Hepatocyte (in vitro differentiated cells): ENCODE results near the gene ABCA13. TPM values are rescaled to one million over a fixed set of nuclear protein-coding genes. Genes with fewer than 3 reads are reported as not detected.

ENCODE experiments used
- DNase-seq: peaks from one replicate; pipeline ENCODE4 v3.0.0-alpha.2; 2016; ENCODE audit warnings: low spot score
- H2AFZ ChIP-seq: fragments of 200-600 bp; sonication (generic); 2 replicates; pipeline ENCODE4 v1.6.0; 2016; ENCODE audit warnings: antibody characterized with exemption, mild to moderate bottlenecking
- H3K27ac ChIP-seq: fragments of 200-600 bp; sonication (generic); 2 replicates; pipeline ENCODE4 v1.5.1; 2016; ENCODE audit warnings: mild to moderate bottlenecking
- H3K27me3 ChIP-seq: fragments of 200-600 bp; sonication (generic); 2 replicates; pipeline ENCODE4 v1.6.1; 2016
- H3K36me3 ChIP-seq: fragments of 200-600 bp; sonication (generic); replicated peaks from 2 replicates; pipeline ENCODE4 v1.5.1; 2016; ENCODE audit warnings: low read depth; ENCODE audit not compliant: insufficient read depth
- H3K4me1 ChIP-seq: fragments of 200-600 bp; sonication (generic); 2 replicates; pipeline ENCODE4 v1.5.1; 2016; ENCODE audit warnings: mild to moderate bottlenecking, moderate library complexity; ENCODE audit not compliant: insufficient read depth
- H3K4me2 ChIP-seq: fragments of 200-600 bp; sonication (generic); 2 replicates; pipeline ENCODE4 v1.6.0; 2016
- H3K4me3 ChIP-seq: fragments of 200-600 bp; sonication (generic); 2 replicates; pipeline ENCODE4 v1.5.1; 2016; ENCODE audit warnings: mild to moderate bottlenecking
- H3K79me2 ChIP-seq: fragments of 200-600 bp; sonication (generic); 2 replicates; pipeline ENCODE4 v1.6.0; 2017; ENCODE audit warnings: mild to moderate bottlenecking
- H3K9me2 ChIP-seq: fragments of 200-600 bp; sonication (generic); replicated peaks from 2 replicates; pipeline ENCODE4 v1.6.0; 2017; ENCODE audit warnings: mild to moderate bottlenecking; ENCODE audit not compliant: insufficient read depth
- H3K9me3 ChIP-seq: fragments of 200-600 bp; sonication (generic); 2 replicates; pipeline ENCODE4 v1.5.1; 2016; ENCODE audit warnings: low read depth, mild to moderate bottlenecking
- H4K20me1 ChIP-seq: fragments of 200-600 bp; sonication (generic); 2 replicates; pipeline ENCODE4 v1.6.0; 2016; ENCODE audit warnings: mild to moderate bottlenecking; ENCODE audit not compliant: insufficient read depth, poor library complexity, severe bottlenecking
- EZH2 ChIP-seq: fragments of 200-600 bp; sonication (generic); IDR thresholded peaks from 2 replicates; pipeline ENCODE4 v1.6.1; 2016; ENCODE audit warnings: antibody characterized with exemption, mild to moderate bottlenecking, borderline replicate concordance
- EZH2phosphoT487 ChIP-seq: fragments of 200-600 bp; sonication (generic); IDR thresholded peaks from one replicate; pipeline ENCODE4 v1.6.1; 2018; ENCODE audit warnings: antibody characterized with exemption, mild to moderate bottlenecking, low read depth, moderate library complexity; ENCODE audit not compliant: unreplicated experiment, severe bottlenecking
- WGBS: methylation state at CpG from one replicate; pipeline ENCODE4 v1.1.6; 2016; ENCODE audit warnings: low lambda C conversion rate; ENCODE audit errors: missing lambda C conversion rate; 5-methylcytosine and 5-hydroxymethylcytosine counted together
- polyA plus RNA-seq: library from polyadenylated mRNA; unstranded; fragments of >200 nt; fragmentation: Nextera tagmentation; extraction: Ambion mirVana; gene quantifications from 2 replicates; pipeline ENCODE4 v1.2.1, GENCODE V29; 2016
- total RNA-seq: library from RNA; depleted of rRNA; stranded (reverse); fragments of >200 nt; gene quantifications from 2 replicates; pipeline ENCODE4 v1.2.3, GENCODE V29; 2014
- TF ChIP-seq, protein P1 (sequence below): fragments of 200-600 bp; sonication (generic); IDR thresholded peaks from 2 replicates; pipeline ENCODE4 v1.5.1; 2016; ENCODE audit warnings: antibody characterized with exemption, mild to moderate bottlenecking; ENCODE audit not compliant: poor library complexity

ABCA13 gene
- total and polyA plus RNA-seq, 2 experiments from 2014 or later = 0.57 to 2.0 TPM

DNA sequence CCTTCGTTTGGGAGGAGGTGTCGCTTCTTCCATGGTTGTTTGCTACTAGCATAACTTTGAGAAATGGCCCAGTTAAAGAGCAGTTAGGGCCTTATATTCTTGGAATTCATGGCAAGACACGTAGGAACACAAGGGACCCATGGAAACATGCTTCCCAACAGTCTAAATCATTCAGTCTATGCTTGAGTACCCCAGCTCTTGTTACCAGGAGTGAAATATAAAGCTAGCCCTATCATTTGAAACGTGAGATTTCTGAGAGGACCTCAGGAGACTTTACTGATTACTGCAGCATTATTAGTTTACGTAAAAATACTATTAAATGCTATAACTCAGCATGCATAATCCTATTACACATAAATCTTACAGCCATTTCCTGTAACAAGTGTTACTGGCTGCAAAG is 424.5 kb downstream of the ABCA13 start:
- no peaks in the 10 kb centered on the region for H3K27me3 ChIP-seq
- H4K20me1 ChIP-seq = no peaks in the 10 kb centered on the region
- TF ChIP-seq EZH2 (no peak), EZH2phosphoT487 (no peak)
- TF ChIP-seq, protein P1, sequence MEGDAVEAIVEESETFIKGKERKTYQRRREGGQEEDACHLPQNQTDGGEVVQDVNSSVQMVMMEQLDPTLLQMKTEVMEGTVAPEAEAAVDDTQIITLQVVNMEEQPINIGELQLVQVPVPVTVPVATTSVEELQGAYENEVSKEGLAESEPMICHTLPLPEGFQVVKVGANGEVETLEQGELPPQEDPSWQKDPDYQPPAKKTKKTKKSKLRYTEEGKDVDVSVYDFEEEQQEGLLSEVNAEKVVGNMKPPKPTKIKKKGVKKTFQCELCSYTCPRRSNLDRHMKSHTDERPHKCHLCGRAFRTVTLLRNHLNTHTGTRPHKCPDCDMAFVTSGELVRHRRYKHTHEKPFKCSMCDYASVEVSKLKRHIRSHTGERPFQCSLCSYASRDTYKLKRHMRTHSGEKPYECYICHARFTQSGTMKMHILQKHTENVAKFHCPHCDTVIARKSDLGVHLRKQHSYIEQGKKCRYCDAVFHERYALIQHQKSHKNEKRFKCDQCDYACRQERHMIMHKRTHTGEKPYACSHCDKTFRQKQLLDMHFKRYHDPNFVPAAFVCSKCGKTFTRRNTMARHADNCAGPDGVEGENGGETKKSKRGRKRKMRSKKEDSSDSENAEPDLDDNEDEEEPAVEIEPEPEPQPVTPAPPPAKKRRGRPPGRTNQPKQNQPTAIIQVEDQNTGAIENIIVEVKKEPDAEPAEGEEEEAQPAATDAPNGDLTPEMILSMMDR = no peak
- H3K36me3 ChIP-seq = no peaks in the 10 kb centered on the region
- no peak overlapping the region for H3K4me3 ChIP-seq
- no peak for DNase-seq
- no peak overlapping the region for H2AFZ ChIP-seq
- WGBS = 77% methylated on average over 5 of the region's 5 CpGs
- H3K27ac ChIP-seq = no peak overlapping the region
- no peaks in the 10 kb centered on the region for H3K9me2 ChIP-seq
- no peak overlapping the region for H3K4me2 ChIP-seq
- H3K9me3 ChIP-seq = no peaks in the 10 kb centered on the region
- no peaks in the 10 kb centered on the region for H3K4me1 ChIP-seq
- H3K79me2 ChIP-seq = no peaks in the 10 kb centered on the region

DNA sequence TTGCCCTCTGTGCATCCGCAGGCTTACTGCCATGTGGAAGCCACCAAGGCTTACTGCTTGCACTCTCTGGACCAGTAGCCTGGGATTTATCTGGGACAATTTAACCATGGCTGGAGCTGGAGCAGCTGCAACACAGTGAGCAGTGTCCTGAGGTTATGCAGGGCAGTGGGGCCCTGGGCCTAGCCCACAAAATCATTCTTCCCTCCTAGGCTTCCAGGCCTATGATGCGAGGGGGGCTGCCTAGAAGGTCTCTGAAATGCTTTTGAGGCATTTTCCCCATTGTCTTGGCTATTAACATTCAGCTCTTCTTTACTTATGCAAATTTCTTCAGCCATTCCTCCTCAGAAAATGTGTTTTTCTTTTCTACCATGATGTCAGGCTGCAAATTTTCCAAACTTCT is 439.4 kb downstream of the ABCA13 start:
- DNase-seq = no peak
- Histone ChIP-seq H3K9me2 (no peaks in the 10 kb centered on the region), H3K4me3 (no peak overlapping the region), H2AFZ (no peak overlapping the region), H3K79me2 (no peaks in the 10 kb centered on the region), H3K9me3 (no peaks in the 10 kb centered on the region), H3K4me2 (no peak overlapping the region), H3K4me1 (no peaks in the 10 kb centered on the region), H3K36me3 (no peaks in the 10 kb centered on the region), H3K27ac (no peak overlapping the region), H3K27me3 (no peaks in the 10 kb centered on the region), H4K20me1 (no peaks in the 10 kb centered on the region)
- WGBS = 83% methylated on average over 2 of the region's 2 CpGs
- TF ChIP-seq, protein P1 = no peak
- no peak for TF ChIP-seq EZH2phosphoT487
- no peak for TF ChIP-seq EZH2

DNA sequence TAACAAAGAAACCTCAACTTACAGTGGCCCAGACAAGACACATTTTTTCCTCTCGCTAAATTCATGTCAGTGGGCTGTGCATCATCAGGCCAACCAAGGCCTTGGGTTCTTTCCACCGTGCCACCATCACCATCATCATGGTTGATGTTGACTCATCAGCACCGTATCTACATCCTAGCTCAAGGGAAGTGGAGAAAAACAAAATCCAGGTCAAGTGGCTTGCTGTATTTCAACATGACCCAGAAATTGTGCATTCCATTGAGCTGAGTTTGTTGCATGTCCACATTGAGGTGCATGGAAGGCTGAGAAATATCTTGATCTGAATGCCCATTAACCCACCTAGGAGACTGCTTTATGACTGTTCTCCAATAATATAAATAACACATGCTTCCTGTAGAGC is 440.7 kb downstream of the ABCA13 start:
- Histone ChIP-seq H3K9me2 (no peaks in the 10 kb centered on the region), H3K79me2 (no peaks in the 10 kb centered on the region)

More for the DNA sequence above, 440.7 kb downstream of the ABCA13 start:
- Histone ChIP-seq H3K27ac (no peak overlapping the region), H3K9me3 (no peaks in the 10 kb centered on the region), H4K20me1 (no peaks in the 10 kb centered on the region), H3K36me3 (no peaks in the 10 kb centered on the region), H2AFZ (no peak overlapping the region), H3K4me3 (no peak overlapping the region), H3K4me1 (no peaks in the 10 kb centered on the region), H3K27me3 (no peaks in the 10 kb centered on the region), H3K4me2 (no peak overlapping the region)
- 94% methylated on average over 3 of the region's 3 CpGs for WGBS
- TF ChIP-seq, protein P1 = no peak
- no peak for TF ChIP-seq EZH2
- TF ChIP-seq EZH2phosphoT487 = no peak
- no peak for DNase-seq
